Measurements from ENCODE around the gene GPR32.
A peak's percentile ranks its signal among the peaks of the same experiment; 100 is the strongest.
"Not testable (repeated sequence)": the region's sequence is repeated elsewhere in the genome, so short reads cannot be mapped to it uniquely, and the experiment has no call there.

GPR32 gene

GRCh38 chr19:50804420-50805272 is 34.4 kb downstream of the GPR32 start:
- DNase-seq: peak; percentile 99

- DNase-seq: no peak
These were observed 38.6 kb downstream of the GPR32 start for GRCh38 chr19:50808856-50809255.

- DNase-seq: not testable (repeated sequence)
These were observed 41.5 kb downstream of the GPR32 start for GRCh38 chr19:50811622-50812238.

GRCh38 chr19:50812474-50812873 is 42.2 kb downstream of the GPR32 start:
- no peak for DNase-seq

- DNase-seq: no peak
These were observed 44.6 kb downstream of the GPR32 start for GRCh38 chr19:50814883-50815282.

- no peak for DNase-seq
These were observed 45.2 kb downstream of the GPR32 start for GRCh38 chr19:50815439-50815838.

- DNase-seq: peak; percentile 58
These were observed 47.9 kb downstream of the GPR32 start for GRCh38 chr19:50817941-50818858.

GRCh38 chr19:50818859-50819472 is 48.7 kb downstream of the GPR32 start:
- no peak for DNase-seq

- no peak for DNase-seq
These were observed 49.4 kb downstream of the GPR32 start for GRCh38 chr19:50819636-50820035.

- DNase-seq: no peak
These were observed 49.8 kb downstream of the GPR32 start for GRCh38 chr19:50820086-50820485.

- no peak for DNase-seq
These were observed 50.4 kb downstream of the GPR32 start for GRCh38 chr19:50820549-50821247.

- DNase-seq: no peak
These were observed 51.0 kb downstream of the GPR32 start for GRCh38 chr19:50821248-50821612.
